Neural progenitor cell (in vitro differentiated cells): ENCODE measurements around the gene HPSE2. TPM values are rescaled to one million over a fixed set of nuclear protein-coding genes. Genes with fewer than 3 reads are reported as not detected.

Experiments used
- DNase-seq: peaks from one replicate; pipeline ENCODE4 v3.0.0-alpha.2; 2016; ENCODE audit warnings: low spot score
- H2AFZ ChIP-seq: fragments of 200-600 bp; sonication (generic); replicated peaks from 2 replicates; pipeline ENCODE4 v1.6.1; 2016; ENCODE audit warnings: antibody characterized with exemption
- H3F3A ChIP-seq: fragments of 200-600 bp; sonication (generic); 2 replicates; pipeline ENCODE4 v1.6.1; 2016; ENCODE audit warnings: antibody characterized with exemption, low read depth
- H3K27ac ChIP-seq: fragments of 200-600 bp; sonication (generic); 2 replicates; pipeline ENCODE4 v1.5.1; 2016; ENCODE audit warnings: mild to moderate bottlenecking
- H3K27me3 ChIP-seq: fragments of 200-600 bp; sonication (generic); 2 replicates; pipeline ENCODE4 v1.6.1; 2016; ENCODE audit warnings: mild to moderate bottlenecking, moderate library complexity
- H3K36me3 ChIP-seq: fragments of 200-600 bp; sonication (generic); 2 replicates; pipeline ENCODE4 v1.5.1; 2016
- H3K4me1 ChIP-seq: fragments of 200-600 bp; sonication (generic); 2 replicates; pipeline ENCODE4 v1.6.1; 2016; ENCODE audit warnings: mixed run types
- H3K4me2 ChIP-seq: fragments of 200-600 bp; sonication (generic); 2 replicates; pipeline ENCODE4 v1.6.1; 2016
- H3K4me3 ChIP-seq: fragments of 200-600 bp; sonication (generic); 2 replicates; pipeline ENCODE4 v1.5.1; 2016
- H3K79me2 ChIP-seq: fragments of 200-600 bp; sonication (generic); 2 replicates; pipeline ENCODE4 v1.6.1; 2016; ENCODE audit warnings: low read depth
- H3K9ac ChIP-seq: fragments of 200-600 bp; sonication (generic); 2 replicates; pipeline ENCODE4 v1.6.1; 2016
- H3K9me3 ChIP-seq: fragments of 200-600 bp; sonication (generic); 2 replicates; pipeline ENCODE4 v1.5.1; 2016; ENCODE audit warnings: low read depth
- H4K20me1 ChIP-seq: fragments of 200-600 bp; sonication (generic); 2 replicates; pipeline ENCODE4 v1.6.1; 2016; ENCODE audit warnings: low read depth
- H3K27ac Mint-ChIP-seq: 3 replicates; pipeline ENCODE4 v1.8.0; 2021; ENCODE audit warnings: mixed read lengths
- H3K27me3 Mint-ChIP-seq: 2 replicates; pipeline ENCODE4 v1.8.0; 2022; ENCODE audit warnings: low read depth, mild to moderate bottlenecking, inconsistent platforms, moderate library complexity, mixed read lengths; ENCODE audit not compliant: insufficient read depth
- H3K36me3 Mint-ChIP-seq: 3 replicates; pipeline ENCODE4 v1.8.0; 2021; ENCODE audit warnings: mixed read lengths
- H3K4me1 Mint-ChIP-seq: 3 replicates; pipeline ENCODE4 v1.8.0; 2021; ENCODE audit warnings: mixed read lengths
- H3K4me3 Mint-ChIP-seq: 3 replicates; pipeline ENCODE4 v1.8.0; 2021; ENCODE audit warnings: mild to moderate bottlenecking, moderate library complexity, mixed read lengths
- H3K9me3 Mint-ChIP-seq: 3 replicates; pipeline ENCODE4 v1.8.0; 2020; ENCODE audit warnings: mixed read lengths
- EZH2 ChIP-seq: fragments of 200-600 bp; sonication (generic); IDR thresholded peaks from 2 replicates; pipeline ENCODE4 v1.6.1; 2017; ENCODE audit warnings: antibody characterized with exemption, mild to moderate bottlenecking, moderate library complexity
- EZH2phosphoT487 ChIP-seq: fragments of 200-600 bp; sonication (generic); IDR thresholded peaks from 2 replicates; pipeline ENCODE4 v1.6.1; 2017; ENCODE audit warnings: antibody characterized with exemption
- total RNA-seq: library from RNA; depleted of rRNA; stranded (reverse); fragments of >200 nt; gene quantifications from 2 replicates; pipeline ENCODE4 v1.2.3, GENCODE V29; 2015; ENCODE audit warnings: low replicate concordance
- TF ChIP-seq, protein P1 (sequence below): fragments of 200-600 bp; sonication (generic); IDR thresholded peaks from 2 replicates; pipeline ENCODE4 v1.5.1; 2017; ENCODE audit warnings: antibody characterized with exemption, mild to moderate bottlenecking

Gene HPSE2
- total RNA-seq, 1 donor from 2014 or later = 3.4 TPM

DNA sequence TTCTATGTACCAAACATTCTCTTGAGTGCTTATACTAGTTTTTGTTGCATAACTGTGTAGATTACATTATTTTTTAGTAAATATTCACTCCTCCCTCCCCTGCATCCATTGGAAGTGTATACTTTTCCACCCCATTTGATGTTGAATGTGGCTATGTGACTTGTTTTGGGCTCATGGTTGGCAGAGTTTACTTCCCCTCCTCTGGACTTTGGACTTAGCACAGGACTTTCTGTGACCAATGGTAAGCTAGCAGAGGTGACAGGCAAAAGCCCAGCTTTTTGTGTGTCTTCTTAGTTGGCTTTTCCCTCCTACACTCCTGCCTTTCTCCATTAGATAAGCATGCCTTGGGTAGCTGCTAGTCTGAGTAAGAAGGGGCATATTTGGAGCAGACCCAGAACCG, 353.9 kb downstream of the HPSE2 start:
- no peaks in the 10 kb centered on the region for H3K9me3 Mint-ChIP-seq
- peaks cover 3% of the 10 kb centered on the region for H3K4me1 ChIP-seq
- H3K27ac Mint-ChIP-seq = no peak overlapping the region
- no peaks in the 10 kb centered on the region for H3K27me3 ChIP-seq
- TF ChIP-seq, protein P1, sequence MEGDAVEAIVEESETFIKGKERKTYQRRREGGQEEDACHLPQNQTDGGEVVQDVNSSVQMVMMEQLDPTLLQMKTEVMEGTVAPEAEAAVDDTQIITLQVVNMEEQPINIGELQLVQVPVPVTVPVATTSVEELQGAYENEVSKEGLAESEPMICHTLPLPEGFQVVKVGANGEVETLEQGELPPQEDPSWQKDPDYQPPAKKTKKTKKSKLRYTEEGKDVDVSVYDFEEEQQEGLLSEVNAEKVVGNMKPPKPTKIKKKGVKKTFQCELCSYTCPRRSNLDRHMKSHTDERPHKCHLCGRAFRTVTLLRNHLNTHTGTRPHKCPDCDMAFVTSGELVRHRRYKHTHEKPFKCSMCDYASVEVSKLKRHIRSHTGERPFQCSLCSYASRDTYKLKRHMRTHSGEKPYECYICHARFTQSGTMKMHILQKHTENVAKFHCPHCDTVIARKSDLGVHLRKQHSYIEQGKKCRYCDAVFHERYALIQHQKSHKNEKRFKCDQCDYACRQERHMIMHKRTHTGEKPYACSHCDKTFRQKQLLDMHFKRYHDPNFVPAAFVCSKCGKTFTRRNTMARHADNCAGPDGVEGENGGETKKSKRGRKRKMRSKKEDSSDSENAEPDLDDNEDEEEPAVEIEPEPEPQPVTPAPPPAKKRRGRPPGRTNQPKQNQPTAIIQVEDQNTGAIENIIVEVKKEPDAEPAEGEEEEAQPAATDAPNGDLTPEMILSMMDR = no peak
- TF ChIP-seq EZH2phosphoT487 (no peak), EZH2 (no peak)
- H3K27me3 Mint-ChIP-seq = no peaks in the 10 kb centered on the region
- H3K36me3 Mint-ChIP-seq = no peaks in the 10 kb centered on the region
- no peak overlapping the region for H3K4me2 ChIP-seq
- no peak overlapping the region for H2AFZ ChIP-seq
- no peak for DNase-seq
- H3K9me3 ChIP-seq = no peaks in the 10 kb centered on the region
- H3K36me3 ChIP-seq = no peaks in the 10 kb centered on the region
- no peak overlapping the region for H3K9ac ChIP-seq
- no peaks in the 10 kb centered on the region for H3K79me2 ChIP-seq
- no peak overlapping the region for H3K27ac ChIP-seq
- no peaks in the 10 kb centered on the region for H3F3A ChIP-seq
- H3K4me3 Mint-ChIP-seq = no peak overlapping the region
- no peaks in the 10 kb centered on the region for H4K20me1 ChIP-seq
- H3K4me3 ChIP-seq = no peak overlapping the region
- H3K4me1 Mint-ChIP-seq = no peaks in the 10 kb centered on the region

DNA sequence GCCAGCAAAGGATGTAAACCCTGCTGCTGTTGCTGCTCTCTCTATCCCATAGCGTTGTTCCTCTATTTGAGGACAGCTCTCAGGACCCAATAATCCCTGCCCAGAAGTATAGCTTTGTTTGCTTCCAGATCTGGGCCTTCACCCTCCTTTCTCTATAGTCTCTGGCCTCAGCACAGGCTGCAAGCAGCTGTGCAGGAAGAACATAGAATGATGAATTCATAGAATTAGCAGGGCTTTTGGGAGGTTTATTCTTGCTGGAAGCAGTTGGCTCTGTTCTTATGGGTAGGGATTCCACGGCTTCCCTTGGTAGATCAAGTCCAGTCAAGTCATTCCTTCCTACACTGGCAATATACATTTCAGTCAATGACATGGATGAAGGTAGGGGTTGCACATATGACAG, 354.7 kb downstream of the HPSE2 start:
- Mint-ChIP-seq H3K36me3 (no peaks in the 10 kb centered on the region), H3K9me3 (no peaks in the 10 kb centered on the region), H3K4me1 (no peaks in the 10 kb centered on the region), H3K4me3 (no peak overlapping the region), H3K27me3 (no peaks in the 10 kb centered on the region), H3K27ac (no peak overlapping the region)
- DNase-seq = no peak
- H3F3A ChIP-seq = no peaks in the 10 kb centered on the region
- H3K9ac ChIP-seq = no peak overlapping the region
- no peaks in the 10 kb centered on the region for H3K36me3 ChIP-seq
- no peak overlapping the region for H3K4me3 ChIP-seq
- H4K20me1 ChIP-seq = no peaks in the 10 kb centered on the region
- no peaks in the 10 kb centered on the region for H3K79me2 ChIP-seq
- H2AFZ ChIP-seq = no peak overlapping the region
- H3K27ac ChIP-seq = no peak overlapping the region
- no peaks in the 10 kb centered on the region for H3K9me3 ChIP-seq
- no peaks in the 10 kb centered on the region for H3K4me1 ChIP-seq
- TF ChIP-seq EZH2phosphoT487 = no peak
- no peaks in the 10 kb centered on the region for H3K27me3 ChIP-seq
- no peak overlapping the region for H3K4me2 ChIP-seq

DNA sequence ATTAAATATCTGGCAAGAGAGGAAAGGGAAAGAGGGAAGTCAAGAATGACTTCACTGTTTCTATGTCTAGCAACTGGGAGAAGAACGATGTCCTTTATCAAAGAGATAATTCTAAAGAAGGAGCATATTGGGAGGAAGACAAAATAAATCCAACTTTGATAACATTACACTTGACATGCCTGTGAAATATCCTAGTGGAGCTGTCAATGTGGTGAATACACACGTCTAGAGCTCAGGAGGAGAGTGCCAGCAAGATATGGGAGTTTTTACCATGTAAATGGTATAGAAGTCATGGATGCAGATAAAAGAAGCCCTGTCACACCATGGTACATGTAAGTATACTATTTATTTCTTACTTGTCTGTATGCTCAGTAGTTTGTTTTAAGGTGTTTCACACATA, 356.7 kb downstream of the HPSE2 start:
- H3K4me1 ChIP-seq = no peaks in the 10 kb centered on the region
- no peaks in the 10 kb centered on the region for H3K27me3 Mint-ChIP-seq
- H3K79me2 ChIP-seq = no peaks in the 10 kb centered on the region
- H3K9ac ChIP-seq = no peak overlapping the region
- H3K4me2 ChIP-seq = no peak overlapping the region
- H3K4me3 Mint-ChIP-seq = no peak overlapping the region
- no peak overlapping the region for H3K27ac ChIP-seq
- H3K27me3 ChIP-seq = no peaks in the 10 kb centered on the region
- DNase-seq = no peak
- no peaks in the 10 kb centered on the region for H4K20me1 ChIP-seq
- no peaks in the 10 kb centered on the region for H3K9me3 ChIP-seq
- H3K36me3 Mint-ChIP-seq = no peaks in the 10 kb centered on the region
- H3K9me3 Mint-ChIP-seq = no peaks in the 10 kb centered on the region
- no peak overlapping the region for H3K4me3 ChIP-seq
- no peak for TF ChIP-seq EZH2phosphoT487
- TF ChIP-seq, protein P1 = no peak
- TF ChIP-seq EZH2 = no peak
- H3K36me3 ChIP-seq = no peaks in the 10 kb centered on the region
- H2AFZ ChIP-seq = no peak overlapping the region
- H3K4me1 Mint-ChIP-seq = no peaks in the 10 kb centered on the region
- H3F3A ChIP-seq = no peaks in the 10 kb centered on the region
- no peak overlapping the region for H3K27ac Mint-ChIP-seq

DNA sequence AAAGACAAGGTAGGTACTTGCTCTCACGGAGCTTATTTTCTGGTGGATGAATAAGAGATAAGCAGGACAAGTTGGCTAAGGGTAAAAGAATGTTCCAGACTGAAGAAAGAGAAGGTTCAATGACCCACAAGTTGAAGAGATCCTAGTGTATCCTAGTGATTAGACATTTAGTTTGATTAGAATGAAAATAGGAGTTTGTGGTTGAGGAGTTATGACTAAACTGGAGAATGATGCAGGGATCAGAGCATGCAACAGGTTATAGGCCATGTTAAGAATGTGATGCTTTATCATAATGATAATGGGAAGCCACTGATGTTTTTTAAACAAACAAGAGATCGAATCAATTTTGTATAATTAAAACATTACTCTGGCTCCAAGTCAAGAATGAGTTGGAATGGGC, 357.2 kb downstream of the HPSE2 start:
- no peak overlapping the region for H3K27ac ChIP-seq
- H4K20me1 ChIP-seq = no peaks in the 10 kb centered on the region
- Mint-ChIP-seq H3K27ac (no peak overlapping the region), H3K9me3 (no peaks in the 10 kb centered on the region), H3K27me3 (no peaks in the 10 kb centered on the region), H3K4me3 (no peak overlapping the region), H3K36me3 (no peaks in the 10 kb centered on the region), H3K4me1 (no peaks in the 10 kb centered on the region)
- H2AFZ ChIP-seq = no peak overlapping the region
- no peak overlapping the region for H3K9ac ChIP-seq
- no peaks in the 10 kb centered on the region for H3K9me3 ChIP-seq
- H3F3A ChIP-seq = no peaks in the 10 kb centered on the region
- no peaks in the 10 kb centered on the region for H3K79me2 ChIP-seq
- H3K36me3 ChIP-seq = no peaks in the 10 kb centered on the region
- H3K4me2 ChIP-seq = no peak overlapping the region
- TF ChIP-seq, protein P1 = no peak
- TF ChIP-seq EZH2phosphoT487 (no peak), EZH2 (no peak)
- H3K4me3 ChIP-seq = no peak overlapping the region
- H3K27me3 ChIP-seq = no peaks in the 10 kb centered on the region
- no peak for DNase-seq
- H3K4me1 ChIP-seq = no peaks in the 10 kb centered on the region
